ENCODE data around the gene SP8. TPM values are rescaled to one million over a fixed set of nuclear protein-coding genes. Genes with fewer than 3 reads are reported as not detected.

The SP8 gene
- total and polyA plus RNA-seq, 9 of the 15 experiments (the other 6 are each of a cell fraction or from before 2014, with no cell fraction given) = 0.04 to 1.2 (median 0.19) TPM

- no peak for TF ChIP-seq ZNF263 (CRISPR knock-in tag; IDR thresholded peaks at IDR 0.05; ENCODE audit: borderline replicate concordance)
- TF ChIP-seq PBX2 (CRISPR knock-in tag; IDR thresholded peaks at IDR 0.05; ENCODE audit: low read depth) = no peak
- TF ChIP-seq PBX2 (tag; conservative IDR thresholded peaks at IDR 0.05; ENCODE audit: low read depth) = peak; percentile 25; the same call in 1 of the 2 replicates
- TF ChIP-seq CXXC5 (CRISPR knock-in tag; IDR thresholded peaks at IDR 0.05) = peak; percentile 24; the same call in 1 of the 2 replicates
- no peak for TF ChIP-seq ELK3 (CRISPR knock-in tag; IDR thresholded peaks at IDR 0.05)
- no peak for TF ChIP-seq YBX1 (IDR thresholded peaks at IDR 0.05)
- TF ChIP-seq ZEB2 (IDR thresholded peaks at IDR 0.05) = no peak
- TF ChIP-seq C11orf30 (IDR thresholded peaks at IDR 0.05; ENCODE audit: low read depth) = no peak; the same call in 1 of the 2 replicates
- peak; percentile 39; the same call in 1 of the 2 replicates for TF ChIP-seq ZBTB9 (CRISPR knock-in tag; IDR thresholded peaks at IDR 0.05)
- no peak for TF ChIP-seq ZBTB7A (IDR thresholded peaks at IDR 0.05; ENCODE audit: borderline replicate concordance, control insufficient read depth, low read depth, low read length)
- no peak for TF ChIP-seq ZBTB5 (IDR thresholded peaks at IDR 0.05)
- no peak for TF ChIP-seq SUPT5H (IDR thresholded peaks at IDR 0.05)
- TF ChIP-seq NFYB (IDR thresholded peaks at IDR 0.05; ENCODE audit: extremely low read depth, insufficient read length) = no peak
- no peak for TF ChIP-seq USF1 (CRISPR knock-in tag; IDR thresholded peaks at IDR 0.05)
These were observed 48.5 kb upstream of the SP8 start (continued) for GRCh38 chr7:20835111-20835750.
